ENCODE measurements around the gene SULT1A2. TPM values are rescaled to one million over a fixed set of nuclear protein-coding genes. Genes with fewer than 3 reads are reported as not detected.
"Not testable (repeated sequence)": the region's sequence is repeated elsewhere in the genome, so short reads cannot be mapped to it uniquely, and the experiment has no call there.

The SULT1A2 gene
- total RNA-seq, 1 experiment from 2014 or later = not detected

DNA sequence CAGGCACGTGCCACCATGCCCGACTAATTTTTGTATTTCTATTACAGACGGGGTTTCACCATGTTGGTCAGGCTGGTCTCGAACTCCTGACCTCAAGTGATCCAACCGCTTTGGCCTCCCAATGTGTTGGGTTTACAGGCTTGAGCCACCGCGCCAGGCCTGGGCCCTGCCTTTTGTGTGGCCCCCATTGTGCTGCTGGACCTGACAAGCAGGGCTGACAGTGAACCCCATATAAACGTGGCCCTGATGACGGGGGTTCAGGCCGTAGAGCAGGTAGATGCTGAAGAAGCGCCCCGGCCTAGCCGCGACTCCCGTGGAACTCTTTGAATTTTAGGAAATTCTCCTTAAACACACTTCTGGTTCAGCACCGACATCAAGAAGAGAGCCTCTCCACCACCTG is 17.7 kb upstream of the SULT1A2 start:
- not testable (repeated sequence) for H3K27me3 ChIP-seq; H3K4me3 ChIP-seq; H3K36me3 ChIP-seq; DNase-seq; H3K4me1 ChIP-seq; H3K27ac ChIP-seq; H3K9me3 ChIP-seq (replicated peaks)

- not testable (repeated sequence) for H3K27ac ChIP-seq, DNase-seq
These were observed 17.1 kb upstream of the SULT1A2 start for GRCh38 chr16:28613912-28614311.

GRCh38 chr16:28612359-28613280 is 15.8 kb upstream of the SULT1A2 start:
- H3K4me3 ChIP-seq; H3K36me3 ChIP-seq; DNase-seq; H3K9me3 ChIP-seq (replicated peaks); H3K27me3 ChIP-seq; H3K27ac ChIP-seq; H3K4me1 ChIP-seq: not testable (repeated sequence)

More at GRCh38 chr16:28613912-28614311, 17.1 kb upstream of the SULT1A2 start:
- H3K9me3 ChIP-seq (replicated peaks); H3K36me3 ChIP-seq; H3K27me3 ChIP-seq; H3K4me1 ChIP-seq; H3K4me3 ChIP-seq: not testable (repeated sequence)

- DNase-seq = no peak
- Histone ChIP-seq H3K27me3 (no peaks in the 10 kb centered on the region), H3K36me3 (no peaks in the 10 kb centered on the region), H3K4me1 (no peaks in the 10 kb centered on the region), H3K4me3 (no peak overlapping the region), H3K27ac (no peak overlapping the region), H3K9me3 (replicated peaks) (no peaks in the 10 kb centered on the region)
These were observed 13.8 kb upstream of the SULT1A2 start for GRCh38 chr16:28610595-28611191.

- no peak within 1 kb of the TSS; the same call in 1 of the 2 replicates for H3K4me3 ChIP-seq
- DNase-seq = peak in 1 of 2 experiments; percentile 33
- H3K27me3 ChIP-seq = no peaks in the 10 kb centered on the region
- no peak within 1 kb of the TSS for H3K27ac ChIP-seq
- no peaks in the 10 kb centered on the region for H3K36me3 ChIP-seq
- H3K4me1 ChIP-seq = no peaks in the 10 kb centered on the region
- no peaks in the 10 kb centered on the region for H3K9me3 ChIP-seq (replicated peaks)
These were observed 13.1 kb upstream of the SULT1A2 start, which contains the start of gene SULT1A1 for GRCh38 chr16:28609631-28610594. Gene SULT1A1 (minus strand): TSS chr16:28610044. CDS start chr16:28608855, 1,189 bp downstream.

- H3K27me3 ChIP-seq; H3K9me3 ChIP-seq (replicated peaks); DNase-seq; H3K4me1 ChIP-seq; H3K36me3 ChIP-seq; H3K4me3 ChIP-seq; H3K27ac ChIP-seq: not testable (repeated sequence)
These were observed 12.2 kb upstream of the SULT1A2 start for GRCh38 chr16:28608867-28609596.

DNA sequence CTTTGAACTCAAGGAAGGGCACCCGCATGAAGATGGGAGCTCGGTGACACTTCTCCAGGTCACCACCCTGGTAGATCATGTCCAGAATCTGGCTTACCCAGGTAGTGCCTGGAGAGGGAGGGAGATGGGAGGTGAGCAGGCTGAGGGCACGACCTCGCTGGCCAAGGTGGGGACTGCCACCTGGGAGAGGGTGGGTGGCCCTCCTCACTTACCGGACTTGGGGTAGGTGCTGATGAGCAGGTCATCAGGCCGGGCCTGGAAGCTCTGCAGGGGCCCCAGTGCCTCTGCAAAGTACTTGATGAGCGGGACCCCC is 11.6 kb upstream of the SULT1A2 start:
- H3K27me3 ChIP-seq; DNase-seq; H3K9me3 ChIP-seq (replicated peaks); H3K27ac ChIP-seq; H3K4me3 ChIP-seq; H3K4me1 ChIP-seq; H3K36me3 ChIP-seq: not testable (repeated sequence)

GRCh38 chr16:28607681-28608495 is 11.0 kb upstream of the SULT1A2 start:
- H3K36me3 ChIP-seq; H3K4me1 ChIP-seq; H3K27ac ChIP-seq; H3K27me3 ChIP-seq; H3K9me3 ChIP-seq (replicated peaks); DNase-seq; H3K4me3 ChIP-seq: not testable (repeated sequence)

DNA sequence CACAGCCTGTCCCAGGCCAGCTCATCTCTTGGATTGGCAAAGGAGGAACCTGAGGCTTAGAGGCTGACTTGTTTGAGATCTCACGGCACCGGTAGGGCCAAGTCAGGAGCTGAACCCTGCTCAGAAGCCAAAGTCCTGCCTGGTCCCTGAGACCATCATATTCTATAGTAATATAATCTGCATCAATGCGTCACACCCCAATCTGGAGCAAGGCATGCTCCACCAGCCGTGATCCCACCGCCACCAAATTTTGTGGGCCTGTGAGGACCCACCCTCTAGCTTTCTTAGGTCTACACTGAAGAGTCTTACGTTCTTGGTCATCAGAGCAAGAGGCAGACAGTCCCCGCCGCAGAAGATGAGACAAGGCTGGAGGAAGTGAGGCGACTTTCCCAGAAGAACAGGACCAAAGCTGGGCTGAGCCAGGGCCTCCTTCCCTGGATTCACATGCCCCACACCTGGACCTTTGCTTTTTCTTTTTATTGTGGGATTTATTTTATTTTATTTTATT is 10.3 kb upstream of the SULT1A2 start:
- no peak for DNase-seq
- Histone ChIP-seq H3K4me3 (no peak overlapping the region), H3K36me3 (no peaks in the 10 kb centered on the region), H3K27ac (no peak overlapping the region), H3K4me1 (no peaks in the 10 kb centered on the region), H3K9me3 (replicated peaks) (no peaks in the 10 kb centered on the region), H3K27me3 (no peaks in the 10 kb centered on the region)

GRCh38 chr16:28606291-28607115 is 9.7 kb upstream of the SULT1A2 start:
- no peak overlapping the region for H3K27ac ChIP-seq
- no peaks in the 10 kb centered on the region for H3K36me3 ChIP-seq
- no peaks in the 10 kb centered on the region for H3K9me3 ChIP-seq (replicated peaks)
- H3K27me3 ChIP-seq = no peaks in the 10 kb centered on the region
- no peak for DNase-seq
- H3K4me3 ChIP-seq = no peak overlapping the region
- H3K4me1 ChIP-seq = no peaks in the 10 kb centered on the region

DNA sequence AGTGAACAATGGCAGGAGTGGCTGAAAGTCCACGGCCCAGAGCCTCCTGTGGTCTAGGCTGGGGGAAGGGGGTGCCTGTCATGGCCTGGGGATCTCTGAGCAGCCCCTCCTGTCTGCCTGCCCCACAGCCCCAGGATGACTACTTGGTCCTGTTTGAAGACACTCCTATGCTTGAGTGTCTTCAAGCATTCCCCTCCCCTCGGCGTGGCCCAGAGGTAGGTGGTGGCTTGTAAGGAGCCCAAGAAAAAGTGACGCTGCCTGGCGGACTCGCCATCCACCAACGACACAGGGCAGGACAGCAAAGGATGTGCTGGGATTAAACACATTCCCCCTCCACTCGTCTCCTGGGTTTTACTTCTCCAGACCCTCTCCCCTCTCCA is 7.3 kb upstream of the SULT1A2 start:
- no peak for DNase-seq
- Histone ChIP-seq H3K4me1 (no peaks in the 10 kb centered on the region), H3K9me3 (replicated peaks) (no peaks in the 10 kb centered on the region), H3K4me3 (no peak overlapping the region), H3K27ac (no peak overlapping the region), H3K27me3 (no peaks in the 10 kb centered on the region), H3K36me3 (no peaks in the 10 kb centered on the region)

- Histone ChIP-seq H3K27ac (no peak overlapping the region), H3K4me1 (no peaks in the 10 kb centered on the region), H3K27me3 (no peaks in the 10 kb centered on the region), H3K4me3 (no peak overlapping the region), H3K36me3 (no peaks in the 10 kb centered on the region), H3K9me3 (replicated peaks) (no peaks in the 10 kb centered on the region)
- DNase-seq = no peak
These were observed 6.7 kb upstream of the SULT1A2 start for GRCh38 chr16:28603381-28604185.

Data from SJCRH30 (cell line).